ENCODE data around the gene PDZD7. TPM values are rescaled to one million over a fixed set of nuclear protein-coding genes. Genes with fewer than 3 reads are reported as not detected.

Gene PDZD7
- total RNA-seq, 4 donors from 2014 or later: 0.84 to 2.4 (median 1.9) TPM

DNA sequence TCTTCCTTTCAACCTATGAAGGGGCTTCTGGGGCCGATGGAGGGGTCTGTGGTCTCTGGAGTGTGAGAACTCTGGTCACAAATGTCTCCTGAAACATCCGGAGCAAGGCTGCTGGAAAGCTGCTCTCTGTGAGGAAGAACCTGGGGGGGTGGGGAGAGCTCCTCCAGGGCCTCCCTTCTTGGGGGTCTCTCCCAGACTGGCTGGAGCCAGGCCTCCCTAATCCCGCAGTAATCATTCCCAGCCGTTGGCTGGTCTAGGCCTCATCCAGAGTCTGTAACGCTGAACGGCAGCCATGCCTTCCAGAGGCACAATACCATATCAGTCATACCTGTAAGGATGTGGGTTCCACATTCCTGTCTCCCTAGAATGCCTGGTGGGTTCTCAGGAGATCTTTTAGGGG is 35.7 kb downstream of the PDZD7 start:
- peaks cover 0 to 36% (median 0%) of the 10 kb centered on the region in 3 donors for H3K36me3 ChIP-seq
- H3K9me3 ChIP-seq: no peaks in the 10 kb centered on the region
- H3K4me3 ChIP-seq: no peak overlapping the region
- H3K27me3 ChIP-seq: no peaks in the 10 kb centered on the region
- H3K27ac ChIP-seq: peak overlapping the region in 3 of 4 donors; percentile 42 to 85 (median 80)
- H3K4me1 ChIP-seq: peaks cover under 1 to 37% (median 6%) of the 10 kb centered on the region in 4 donors
- 56 to 67% methylated on average over 6 of the region's 6 CpGs for WGBS, 2 donors
- DNase-seq (ENCODE audit: low spot score in 2 of 2): no peak
- TF ChIP-seq POLR2A (IDR thresholded peaks at IDR 0.05): no peak
- TF ChIP-seq EP300 (IDR thresholded peaks at IDR 0.05): no peak
- TF ChIP-seq CTCF (IDR thresholded peaks at IDR 0.05): no peak

- TF ChIP-seq CTCF (IDR thresholded peaks at IDR 0.05): peak; percentile 52 to 89 (median 68)
- TF ChIP-seq POLR2A (IDR thresholded peaks at IDR 0.05): peak in 1 of 2 donors; percentile 31
- peak in 1 of 2 donors; percentile 36 for TF ChIP-seq EP300 (IDR thresholded peaks at IDR 0.05)
- DNase-seq (ENCODE audit: low spot score in 2 of 2): no peak
- WGBS, 2 donors: 34 to 38% methylated on average over 10 of the region's 10 CpGs
- H3K27me3 ChIP-seq: no peaks in the 10 kb centered on the region
- H3K4me3 ChIP-seq: no peak overlapping the region
- no peaks in the 10 kb centered on the region for H3K9me3 ChIP-seq
- H3K36me3 ChIP-seq: peaks cover 0 to 46% (median 0%) of the 10 kb centered on the region in 3 donors
- peak overlapping the region; percentile 51 to 85 (median 66) for H3K27ac ChIP-seq
- H3K4me1 ChIP-seq: peaks cover 0 to 45% (median 6%) of the 10 kb centered on the region in 4 donors
Observed at GRCh38 chr10:100993986-100994708, 36.8 kb downstream of the PDZD7 start.

GRCh38 chr10:100989088-100989487 is 41.8 kb downstream of the PDZD7 start:
- H3K36me3 ChIP-seq: peaks cover 0 to 65% (median 0%) of the 10 kb centered on the region in 3 donors
- no peak for DNase-seq (ENCODE audit: low spot score in 2 of 2)
- H3K4me1 ChIP-seq: peaks cover 0 to 50% (median 18%) of the 10 kb centered on the region in 4 donors

GRCh38 chr10:100988166-100988565 is 42.8 kb downstream of the PDZD7 start:
- H3K27me3 ChIP-seq: no peaks in the 10 kb centered on the region
- no peak for TF ChIP-seq POLR2A (IDR thresholded peaks at IDR 0.05)
- WGBS, 2 donors: 69 to 75% methylated on average over 5 to 10 of the region's 10 CpGs
- H3K36me3 ChIP-seq: peaks cover 0 to 68% (median 0%) of the 10 kb centered on the region in 3 donors
- H3K4me1 ChIP-seq: peaks cover 0 to 48% (median 18%) of the 10 kb centered on the region in 4 donors
- peak overlapping the region; percentile 65 to 99 (median 94) for H3K4me3 ChIP-seq
- no peak overlapping the region for H3K27ac ChIP-seq
- no peaks in the 10 kb centered on the region for H3K9me3 ChIP-seq
- no peak for DNase-seq (ENCODE audit: low spot score in 2 of 2)

More at GRCh38 chr10:100989088-100989487, 41.8 kb downstream of the PDZD7 start:
- Histone ChIP-seq H3K9me3 (no peaks in the 10 kb centered on the region), H3K27ac (no peak overlapping the region), H3K4me3 (no peak overlapping the region), H3K27me3 (no peaks in the 10 kb centered on the region)
- WGBS, 2 donors: 91 to 93% methylated on average over 18 to 21 of the region's 21 CpGs
- TF ChIP-seq CTCF (IDR thresholded peaks at IDR 0.05): no peak
- no peak for TF ChIP-seq EP300 (IDR thresholded peaks at IDR 0.05)
- no peak for TF ChIP-seq POLR2A (IDR thresholded peaks at IDR 0.05)

DNA sequence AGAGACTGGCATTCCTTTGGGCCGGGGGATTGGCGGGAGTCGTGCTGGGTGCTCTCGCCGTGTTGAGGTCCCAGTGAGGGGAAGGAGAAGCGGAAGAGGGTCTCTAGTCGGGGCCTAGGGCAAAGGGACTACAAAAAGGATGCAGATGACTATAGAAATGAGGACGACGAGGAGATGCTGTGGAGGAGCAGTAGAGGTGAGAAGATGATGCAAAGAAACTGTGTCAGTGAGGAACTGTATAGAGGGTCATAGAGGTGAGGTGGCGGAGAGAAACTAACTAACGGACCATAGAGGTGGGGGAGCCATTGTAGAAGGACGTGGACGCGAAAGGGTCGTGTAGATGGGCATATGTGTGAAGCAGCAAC is 43.3 kb downstream of the PDZD7 start:
- Histone ChIP-seq H3K9me3 (no peaks in the 10 kb centered on the region), H3K27ac (peak overlapping the region; percentile 41 to 87 (median 83)), H3K27me3 (no peaks in the 10 kb centered on the region), H3K4me1 (peaks cover 0 to 48% (median 18%) of the 10 kb centered on the region in 4 donors), H3K36me3 (peaks cover 0 to 68% (median 0%) of the 10 kb centered on the region in 3 donors), H3K4me3 (peak overlapping the region; percentile 65 to 99 (median 94))
- TF ChIP-seq CTCF (IDR thresholded peaks at IDR 0.05) (no peak), EP300 (IDR thresholded peaks at IDR 0.05) (no peak), POLR2A (IDR thresholded peaks at IDR 0.05) (no peak)
- WGBS, 2 donors: 1 to 2% methylated on average over 15 of the region's 15 CpGs
- no peak for DNase-seq (ENCODE audit: low spot score in 2 of 2)
